ENCODE results near the gene KIAA1217. TPM values are rescaled to one million over a fixed set of nuclear protein-coding genes. Genes with fewer than 3 reads are reported as not detected.

Gene KIAA1217
- total and polyA plus RNA-seq, 2 of the 8 experiments (the other 6 are each of a cell fraction or from before 2014, with no cell fraction given): 4.5 to 15.6 TPM

GRCh38 chr10:24552346-24553016 lies 343.5 kb downstream of the KIAA1217 start:
- no peak overlapping the region for H2BK15ac ChIP-seq (ENCODE audit: low read length)
- CTCF ChIA-PET (ENCODE audit: partially characterized antibody): interaction anchor here (0.6 to 2.5 kb wide), 13 partner anchors 10 to 997 kb away, joined by 3 to 16 read pairs (median 3); no protein-coding TSS in a partner anchor
- H2BK5ac ChIP-seq (ENCODE audit: low read depth, low read length): no peak overlapping the region
- H4K20me1 ChIP-seq (replicated peaks in 1 of 2; ENCODE audit: control insufficient read depth in 1 of 2, insufficient read depth in 2 of 2, low read length in 2 of 2): no peaks in the 10 kb centered on the region
- no peak overlapping the region for H2BK120ac ChIP-seq (replicated peaks; ENCODE audit: low read depth, low read length)
- no peak overlapping the region for H3K9ac ChIP-seq (replicated peaks in 1 of 4; ENCODE audit: extremely low read depth in 1 of 4, low read depth in 3 of 4, low read length in 3 of 4)
- H2AFZ ChIP-seq (ENCODE audit: low read length): no peak overlapping the region
- WGBS, 2 experiments (ENCODE audit: extremely low coverage in 1 of 2, insufficient coverage in 1 of 2, insufficient read length in 1 of 2, insufficient replicate concordance in 2 of 2, low coverage in 1 of 2, low lambda C conversion rate in 2 of 2, missing lambda C conversion rate in 1 of 2): 50% methylated on average over 21 of the region's 22 CpGs; no CpG with 5 or more reads in 1 of the 2 experiments
- FAIRE-seq (peak; percentile 98), DNase-seq (ENCODE audit: low read depth in 1 of 2, low spot score in 2 of 2) (peak; percentile 98 to 99)
- peaks cover 6 to 11% (median 7%) of the 10 kb centered on the region in 4 experiments; a peak in 6 of 7 replicates for H3K4me1 ChIP-seq (replicated peaks in 1 of 4; ENCODE audit: control insufficient read depth in 3 of 4, insufficient read depth in 4 of 4, low read length in 3 of 4)
- H3K23me2 ChIP-seq (ENCODE audit: low read depth, low read length): 0 out of 2 replicates have a peak, but pooled peaks cover 2% of the 10 kb centered on the region
- H3K14ac ChIP-seq (ENCODE audit: insufficient read length): no peak overlapping the region
- H3K36me3 ChIP-seq (ENCODE audit: control insufficient read depth in 2 of 4, insufficient read depth in 4 of 4, low read length in 3 of 4): no peaks in the 10 kb centered on the region
- H4K91ac ChIP-seq (replicated peaks; ENCODE audit: insufficient read length, low read length): no peak overlapping the region
- no peak overlapping the region for H4K5ac ChIP-seq (ENCODE audit: insufficient read length, low read depth, low read length)
- H3K18ac ChIP-seq (ENCODE audit: extremely low read depth, low read length): no peak overlapping the region
- no peaks in the 10 kb centered on the region for H3K27me3 ChIP-seq (replicated peaks in 1 of 4; ENCODE audit: control insufficient read depth in 3 of 4, extremely low read depth in 1 of 4, insufficient read depth in 3 of 4, low read length in 3 of 4)
- no peaks in the 10 kb centered on the region for H3K9me3 ChIP-seq (ENCODE audit: insufficient read depth in 2 of 2, low read depth in 1 of 2, low read length in 1 of 2)
- no peaks in the 10 kb centered on the region for H3K79me2 ChIP-seq (ENCODE audit: control insufficient read depth in 1 of 2, insufficient read depth in 2 of 2, low read length in 2 of 2)
- H3K23ac ChIP-seq (ENCODE audit: insufficient read length): no peak overlapping the region
- H3K27ac ChIP-seq (ENCODE audit: low read depth, low read length): no peak overlapping the region
- POLR2A ChIA-PET (ENCODE audit: partially characterized antibody): no interaction called here
- H3K56ac ChIP-seq (replicated peaks; ENCODE audit: insufficient read length, low read depth, low read length): no peak overlapping the region
- H2AK5ac ChIP-seq (ENCODE audit: low read depth, low read length): no peak overlapping the region
- H3K4me2 ChIP-seq (ENCODE audit: insufficient read depth in 1 of 2, low read depth in 2 of 2, low read length in 2 of 2): no peak overlapping the region
- H3K4ac ChIP-seq (replicated peaks; ENCODE audit: insufficient read length, low read depth, low read length): no peak overlapping the region
- no peaks in the 10 kb centered on the region for H3K79me1 ChIP-seq (ENCODE audit: low read depth, low read length)
- no peak overlapping the region for H2BK12ac ChIP-seq (ENCODE audit: low read depth, low read length)
- H3K4me3 ChIP-seq (ENCODE audit: extremely low read depth in 1 of 4, insufficient read depth in 2 of 4, low read depth in 3 of 4, low read length in 4 of 4): no peak overlapping the region
- H4K8ac ChIP-seq (ENCODE audit: extremely low read depth, insufficient read depth, low read length): no peak overlapping the region
- no peak overlapping the region for H2BK20ac ChIP-seq (ENCODE audit: low read length)
- TF ChIP-seq CHD2 (IDR thresholded peaks at IDR 0.05; ENCODE audit: low read length): no peak
- TF ChIP-seq POLR2A (IDR thresholded peaks at IDR 0.05; ENCODE audit: control extremely low read depth in 1 of 2, low read depth in 2 of 2, low read length in 2 of 2): no peak
- TF ChIP-seq CTCF (IDR thresholded peaks at IDR 0.05; ENCODE audit: control extremely low read depth in 1 of 3, insufficient read depth in 1 of 3, low read depth in 1 of 3, low read length in 3 of 3): peak; percentile 67 to 89 (median 77)
- TF ChIP-seq RAD21 (IDR thresholded peaks at IDR 0.05 in 1 of 2, conservative IDR thresholded peaks at IDR 0.05 in 1 of 2; ENCODE audit: low read depth in 2 of 2, low read length in 2 of 2): peak; percentile 37 to 50
- no peak for TF ChIP-seq NANOG (IDR thresholded peaks at IDR 0.05; ENCODE audit: insufficient read depth, low read depth, low read length, poor library complexity, severe bottlenecking)
- peak; percentile 65; the same call in 1 of the 2 replicates for TF ChIP-seq MAX (IDR thresholded peaks at IDR 0.05)
- no peak for TF ChIP-seq ZNF274 (IDR thresholded peaks at IDR 0.05; ENCODE audit: borderline replicate concordance, extremely low read depth, low read length)
- no peak for TF ChIP-seq PHF8 (conservative IDR thresholded peaks at IDR 0.05; ENCODE audit: low read depth, low read length)
- TF ChIP-seq NRF1 (IDR thresholded peaks at IDR 0.05; ENCODE audit: low read depth, low read length): no peak
- peak; percentile 38 for TF ChIP-seq ASH2L (IDR thresholded peaks at IDR 0.05; ENCODE audit: low read length)

Data from H1 (cell line).